ENCODE measurements around the gene COL21A1.

The COL21A1 gene

DNA sequence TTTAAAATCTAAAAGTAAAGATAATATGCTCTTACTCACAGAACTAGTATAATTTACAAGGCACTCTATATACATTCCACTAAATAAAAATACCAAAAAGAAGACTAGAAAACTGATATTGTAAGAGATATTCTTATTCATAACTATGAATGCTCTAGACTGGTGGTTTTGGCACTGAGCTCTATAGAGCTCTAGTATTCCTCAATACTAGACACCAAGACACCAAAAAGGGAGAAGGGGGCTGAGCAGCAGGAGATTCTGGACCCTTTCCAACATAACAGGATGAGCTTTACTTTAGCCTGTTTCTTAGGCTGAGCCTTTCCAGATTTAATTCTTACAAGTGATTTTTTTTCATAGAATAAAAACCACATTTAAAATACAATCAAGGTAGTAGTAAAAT is 173.6 kb downstream of the COL21A1 start:
- no peak for DNase-seq (ENCODE audit: extremely low read depth, low read depth)

DNA sequence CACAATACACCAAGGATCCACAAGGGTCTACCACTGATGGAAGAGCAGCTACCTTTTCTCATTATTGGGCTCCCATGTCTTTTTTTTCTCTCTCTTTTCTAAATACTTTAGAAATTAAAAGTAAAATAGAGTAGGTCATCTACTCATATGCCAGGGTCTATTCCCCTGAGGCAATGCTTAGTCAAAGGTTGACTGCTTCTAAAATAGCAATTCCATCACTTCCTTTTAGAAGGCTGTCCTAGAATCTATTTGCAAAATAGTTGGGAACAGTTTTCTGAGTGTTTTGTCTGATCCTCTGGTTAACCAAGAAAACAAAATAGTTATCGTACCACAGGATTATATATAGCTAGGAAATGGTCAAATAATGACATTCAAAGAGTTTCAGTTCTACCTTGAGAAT is 174.1 kb downstream of the COL21A1 start:
- DNase-seq (ENCODE audit: extremely low read depth, low read depth), result no peak
- TF ChIP-seq, protein P1, sequence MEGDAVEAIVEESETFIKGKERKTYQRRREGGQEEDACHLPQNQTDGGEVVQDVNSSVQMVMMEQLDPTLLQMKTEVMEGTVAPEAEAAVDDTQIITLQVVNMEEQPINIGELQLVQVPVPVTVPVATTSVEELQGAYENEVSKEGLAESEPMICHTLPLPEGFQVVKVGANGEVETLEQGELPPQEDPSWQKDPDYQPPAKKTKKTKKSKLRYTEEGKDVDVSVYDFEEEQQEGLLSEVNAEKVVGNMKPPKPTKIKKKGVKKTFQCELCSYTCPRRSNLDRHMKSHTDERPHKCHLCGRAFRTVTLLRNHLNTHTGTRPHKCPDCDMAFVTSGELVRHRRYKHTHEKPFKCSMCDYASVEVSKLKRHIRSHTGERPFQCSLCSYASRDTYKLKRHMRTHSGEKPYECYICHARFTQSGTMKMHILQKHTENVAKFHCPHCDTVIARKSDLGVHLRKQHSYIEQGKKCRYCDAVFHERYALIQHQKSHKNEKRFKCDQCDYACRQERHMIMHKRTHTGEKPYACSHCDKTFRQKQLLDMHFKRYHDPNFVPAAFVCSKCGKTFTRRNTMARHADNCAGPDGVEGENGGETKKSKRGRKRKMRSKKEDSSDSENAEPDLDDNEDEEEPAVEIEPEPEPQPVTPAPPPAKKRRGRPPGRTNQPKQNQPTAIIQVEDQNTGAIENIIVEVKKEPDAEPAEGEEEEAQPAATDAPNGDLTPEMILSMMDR (IDR thresholded peaks at IDR 0.05; ENCODE audit: low read depth, low read length, missing control alignments), result no peak
- H3K4me3 ChIP-seq (replicated peaks; ENCODE audit: low read depth, low read length), result no peak overlapping the region

More for the DNA sequence above, 173.6 kb downstream of the COL21A1 start:
- no peak overlapping the region for H3K4me3 ChIP-seq (replicated peaks; ENCODE audit: low read depth, low read length)
- TF ChIP-seq, protein P1 (IDR thresholded peaks at IDR 0.05; ENCODE audit: low read depth, low read length, missing control alignments), result no peak

DNA sequence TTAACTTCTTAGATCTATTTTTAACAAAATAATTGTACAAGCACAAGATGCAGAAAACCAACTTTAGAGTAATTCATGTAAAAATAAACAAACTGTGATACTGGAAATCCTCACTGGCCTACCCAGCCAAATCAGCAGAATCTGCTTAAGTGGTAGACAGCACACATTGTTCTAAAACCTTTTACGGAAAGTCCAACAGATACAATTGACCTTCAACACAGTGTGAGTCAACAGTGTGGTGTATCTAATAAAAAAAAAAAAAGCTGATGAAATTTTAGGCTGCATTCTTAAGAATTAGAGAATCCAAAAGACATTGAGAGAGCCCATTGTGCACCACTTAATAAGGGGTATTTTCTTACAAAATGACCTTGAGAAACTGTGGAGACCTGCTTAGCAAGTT is 174.5 kb downstream of the COL21A1 start:
- TF ChIP-seq, protein P1 (IDR thresholded peaks at IDR 0.05; ENCODE audit: low read depth, low read length, missing control alignments), result no peak
- no peak overlapping the region for H3K4me3 ChIP-seq (replicated peaks; ENCODE audit: low read depth, low read length)
- DNase-seq (ENCODE audit: extremely low read depth, low read depth), result no peak

DNA sequence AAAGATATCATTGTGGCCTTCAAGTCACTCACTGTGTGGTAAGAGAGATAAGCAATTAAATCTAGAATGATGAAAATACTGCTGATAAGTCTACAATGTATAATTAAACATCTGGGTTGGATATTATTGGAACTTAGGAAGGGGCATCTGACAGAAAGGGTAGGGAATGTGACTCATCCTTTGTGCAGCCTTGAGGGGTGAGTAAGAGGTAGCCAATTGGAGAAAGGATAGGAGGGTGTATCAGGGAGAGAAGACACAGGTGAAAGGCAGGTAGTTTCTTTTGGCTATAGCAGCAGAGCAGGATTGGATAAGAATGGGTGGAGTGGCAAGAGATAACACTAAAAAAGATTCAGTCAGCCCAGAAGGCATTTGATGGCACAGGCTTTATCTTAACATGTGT is 182.0 kb downstream of the COL21A1 start:
- no peak for DNase-seq (ENCODE audit: extremely low read depth, low read depth)
- TF ChIP-seq, protein P1 (IDR thresholded peaks at IDR 0.05; ENCODE audit: low read depth, low read length, missing control alignments), result no peak
- no peak overlapping the region for H3K4me3 ChIP-seq (replicated peaks; ENCODE audit: low read depth, low read length)

DNA sequence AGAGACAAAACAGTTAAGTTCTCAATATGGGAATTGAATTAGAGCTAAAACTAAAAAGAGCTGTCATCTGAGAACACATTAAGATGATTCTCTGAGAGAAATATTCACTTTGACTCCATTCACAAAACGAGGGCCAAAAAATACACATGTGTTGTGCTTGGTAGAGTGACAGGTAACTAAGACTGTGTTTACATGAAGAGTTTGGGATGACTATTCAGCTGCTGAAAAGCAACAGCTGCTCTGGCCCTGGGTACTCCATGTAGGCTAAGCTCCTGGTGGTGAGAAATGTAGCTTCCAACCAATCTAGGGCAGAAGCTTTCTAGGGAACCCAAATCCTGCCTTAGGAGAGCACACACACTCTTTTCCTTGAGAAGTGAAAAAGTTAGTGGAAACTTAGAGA is 184.5 kb downstream of the COL21A1 start:
- TF ChIP-seq, protein P1 (IDR thresholded peaks at IDR 0.05; ENCODE audit: low read depth, low read length, missing control alignments), result no peak
- no peak for DNase-seq (ENCODE audit: extremely low read depth, low read depth)
- no peak overlapping the region for H3K4me3 ChIP-seq (replicated peaks; ENCODE audit: low read depth, low read length)

DNA sequence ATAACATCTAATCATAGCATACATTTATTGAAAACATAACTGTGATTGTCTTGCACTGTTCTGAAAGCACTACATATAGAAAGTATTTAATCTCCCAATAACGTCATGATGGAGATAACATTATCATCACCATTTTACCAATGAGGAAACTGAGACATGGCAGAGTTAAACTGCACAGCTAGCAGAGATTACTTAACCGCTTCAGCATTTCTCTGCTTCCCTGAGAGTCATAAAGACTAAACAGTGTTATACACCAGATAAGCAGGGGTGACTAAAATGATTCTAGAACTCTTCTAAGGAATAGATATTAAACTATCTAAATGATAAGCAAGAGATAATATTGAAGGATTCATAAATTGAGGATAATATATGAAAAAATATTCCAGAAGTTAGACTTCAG is 188.7 kb downstream of the COL21A1 start:
- TF ChIP-seq, protein P1 (IDR thresholded peaks at IDR 0.05; ENCODE audit: low read depth, low read length, missing control alignments), result no peak
- DNase-seq (ENCODE audit: extremely low read depth, low read depth), result no peak
- H3K4me3 ChIP-seq (replicated peaks; ENCODE audit: low read depth, low read length), result no peak overlapping the region

DNA sequence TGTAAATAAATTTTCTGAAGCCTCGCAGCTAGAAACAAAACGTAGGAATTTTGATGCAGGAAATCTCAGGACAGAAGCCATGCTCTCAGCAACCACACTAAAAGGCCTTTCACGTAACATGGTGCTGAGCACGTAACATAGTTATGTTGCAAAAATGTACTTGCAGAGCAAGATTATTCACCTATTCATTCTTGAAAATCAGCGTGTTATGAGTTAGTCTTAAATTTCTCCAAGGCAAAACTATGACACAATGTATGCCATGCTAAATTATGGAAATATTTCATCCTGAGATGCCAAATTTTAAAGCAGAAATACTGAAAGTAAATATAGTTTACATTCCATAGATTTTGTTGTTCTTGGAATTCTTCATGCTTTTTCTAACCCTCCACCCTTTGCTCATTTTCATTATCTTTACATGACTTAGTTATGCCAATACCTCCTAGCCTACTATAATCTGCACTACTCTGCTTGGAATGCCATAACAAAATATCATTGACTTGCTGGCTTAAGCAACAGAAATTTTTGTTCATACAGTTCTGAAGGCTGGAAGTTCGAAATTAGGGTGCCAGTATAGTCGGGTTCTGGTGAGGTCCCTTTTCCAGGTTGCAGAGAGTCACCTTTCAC is 192.2 kb downstream of the COL21A1 start:
- TF ChIP-seq, protein P1 (IDR thresholded peaks at IDR 0.05; ENCODE audit: low read depth, low read length, missing control alignments), result no peak
- no peak for DNase-seq (ENCODE audit: extremely low read depth, low read depth)
- no peak overlapping the region for H3K4me3 ChIP-seq (replicated peaks; ENCODE audit: low read depth, low read length)
